Middle frontal gyrus (tissue), 1 donor: ENCODE data around the gene MCTP1.

ENCODE experiments used
- DNase-seq: peaks from one replicate; pipeline ENCODE4 v3.0.0-alpha.2; 2015; ENCODE audit warnings: low spot score; ENCODE audit errors: extremely low spot score

MCTP1 gene

DNA sequence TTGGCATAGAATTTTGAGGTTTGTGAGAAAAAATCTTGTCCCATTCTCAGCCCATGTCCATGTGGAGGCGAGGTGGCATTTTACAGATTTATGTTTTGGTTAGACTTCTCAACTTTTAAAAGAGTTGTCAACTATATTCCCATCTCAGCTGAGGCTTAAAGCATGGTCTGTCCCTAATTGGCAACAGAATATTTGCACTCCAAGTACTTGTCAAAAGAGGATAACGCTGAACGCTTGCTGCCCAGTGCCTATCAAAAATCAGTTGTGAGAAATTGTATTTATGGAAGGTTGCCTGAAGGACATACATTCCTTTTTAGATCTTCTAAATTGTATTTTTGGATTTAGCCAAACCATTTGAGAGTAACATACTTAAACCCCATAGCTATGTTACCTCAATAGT lies 464.4 kb downstream of the MCTP1 start:
- no peak for DNase-seq

DNA sequence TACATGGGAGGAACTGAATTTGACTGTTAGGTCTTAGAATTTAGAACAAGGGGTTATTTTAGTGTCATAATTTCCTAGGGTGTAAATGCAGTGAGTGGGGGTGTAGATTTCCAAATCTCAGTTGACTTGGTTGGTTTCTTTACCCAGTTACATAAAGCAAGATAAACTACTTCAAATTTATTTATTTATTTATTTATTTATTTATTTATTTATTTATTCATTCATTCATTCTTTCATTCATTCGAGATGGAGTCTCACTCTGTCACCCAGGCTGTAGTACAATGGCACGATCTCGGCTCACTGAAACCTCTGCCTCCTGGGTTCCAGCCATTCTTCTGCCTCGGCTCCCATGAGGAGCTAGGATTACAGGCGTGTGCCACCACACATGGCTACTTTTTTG lies 466.0 kb downstream of the MCTP1 start:
- DNase-seq: no peak

DNA sequence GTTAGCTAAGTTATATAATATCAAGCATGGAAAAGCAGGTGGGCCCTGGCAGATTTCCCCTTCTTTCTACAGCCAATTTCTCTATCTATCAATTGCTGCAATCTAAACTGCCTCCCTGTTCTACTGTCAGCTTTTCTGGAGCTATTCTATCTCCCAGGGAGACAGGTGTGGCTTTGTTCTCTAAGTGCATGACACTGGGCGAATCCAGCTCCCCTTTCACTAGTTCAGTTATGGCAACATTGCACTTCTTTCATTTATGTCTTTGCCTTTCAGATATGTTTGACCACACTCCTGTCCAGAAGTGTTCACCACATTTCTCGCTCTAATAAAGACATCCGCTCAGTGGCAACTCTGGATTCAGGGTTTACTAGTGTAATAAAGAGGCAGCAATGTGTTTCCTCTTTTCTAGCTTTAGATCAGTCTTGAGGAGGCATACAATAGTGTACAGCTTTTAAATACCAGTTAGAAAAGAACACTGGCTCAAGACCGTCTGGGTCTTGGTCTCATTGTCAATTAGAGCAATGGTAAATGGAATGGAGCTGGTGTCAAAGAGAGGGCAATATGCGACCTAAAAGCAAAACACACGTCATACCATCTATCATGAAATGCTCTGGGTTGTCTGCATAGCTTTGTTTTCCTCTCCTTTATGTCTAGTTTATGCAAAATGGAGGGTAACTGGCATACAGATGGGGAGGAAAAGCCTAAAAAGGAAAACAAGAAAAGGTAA lies 469.4 kb downstream of the MCTP1 start:
- DNase-seq: no peak

DNA sequence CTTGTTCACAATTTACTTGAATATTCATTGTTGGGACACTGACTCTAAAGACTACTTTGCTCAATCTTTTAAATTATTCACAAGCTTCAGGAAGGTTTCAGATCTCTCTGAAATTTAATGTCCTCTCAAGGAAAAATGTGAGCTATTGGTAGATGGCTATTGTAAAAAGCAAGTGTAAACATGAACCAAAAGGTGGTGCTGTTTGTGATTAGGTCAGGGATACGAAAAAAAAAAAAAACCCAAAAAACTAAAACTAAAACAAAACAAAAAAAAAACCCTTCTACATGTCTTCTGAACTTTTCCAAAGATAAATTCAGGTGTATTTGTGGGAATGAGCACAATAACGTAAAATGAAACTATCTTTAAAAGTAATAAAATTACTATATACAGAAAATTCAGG lies 472.7 kb downstream of the MCTP1 start:
- no peak for DNase-seq

DNA sequence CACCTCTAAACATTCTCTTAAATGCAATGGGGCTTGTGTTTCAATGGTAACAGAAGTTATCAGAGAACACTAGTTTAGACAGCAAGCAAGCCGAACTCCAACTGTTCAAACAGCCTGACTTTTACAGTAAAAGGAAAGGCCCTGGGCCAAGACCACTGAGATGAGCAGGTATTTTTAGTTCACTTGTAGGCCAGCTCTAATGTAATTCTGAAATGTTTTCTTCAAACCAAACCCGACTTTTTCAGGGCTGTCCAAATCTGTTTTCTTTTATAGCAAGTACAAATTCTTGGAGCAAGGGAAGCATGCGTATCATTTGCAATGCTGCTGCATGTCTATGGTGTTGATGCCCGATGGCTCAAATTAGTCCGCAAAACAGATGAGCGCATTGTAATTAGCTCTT lies 473.6 kb downstream of the MCTP1 start:
- DNase-seq: no peak

DNA sequence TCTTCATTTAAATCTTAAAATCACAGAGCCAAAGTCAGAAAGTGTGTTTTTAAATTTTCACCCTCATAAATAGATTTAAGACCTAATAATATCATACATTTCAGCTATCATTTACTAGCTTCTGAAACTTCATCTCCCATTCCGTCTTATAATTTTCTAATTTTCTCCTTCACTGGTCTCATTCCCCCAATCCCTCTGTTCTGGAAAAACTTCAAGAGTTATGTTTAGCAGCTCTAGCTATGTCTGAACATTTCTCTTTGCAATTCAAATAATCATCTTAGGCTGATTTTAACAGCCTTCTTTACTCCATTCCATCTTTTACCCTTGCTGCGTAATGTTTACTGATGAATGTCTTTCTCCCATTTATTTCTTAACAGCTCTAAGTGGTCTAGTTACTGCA lies 474.0 kb downstream of the MCTP1 start:
- DNase-seq: no peak

DNA sequence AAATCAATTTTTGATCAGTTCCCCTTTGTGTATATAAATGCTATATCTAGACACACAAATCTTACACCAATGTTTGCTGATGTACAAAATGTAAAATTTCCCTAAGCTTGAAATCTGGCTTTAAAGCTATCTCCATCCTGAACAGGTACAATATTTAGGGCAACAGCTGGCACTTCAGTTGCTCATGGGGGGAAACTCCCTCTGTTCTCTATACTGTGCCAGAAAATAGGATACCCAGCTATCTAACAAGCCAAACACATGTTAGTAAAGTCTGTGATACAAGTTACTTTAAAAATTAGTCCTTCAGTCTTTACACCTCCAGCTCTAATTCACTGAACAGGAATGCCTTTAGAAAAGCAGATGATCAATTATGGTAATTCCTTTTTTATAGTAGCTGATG lies 474.6 kb downstream of the MCTP1 start:
- no peak for DNase-seq

DNA sequence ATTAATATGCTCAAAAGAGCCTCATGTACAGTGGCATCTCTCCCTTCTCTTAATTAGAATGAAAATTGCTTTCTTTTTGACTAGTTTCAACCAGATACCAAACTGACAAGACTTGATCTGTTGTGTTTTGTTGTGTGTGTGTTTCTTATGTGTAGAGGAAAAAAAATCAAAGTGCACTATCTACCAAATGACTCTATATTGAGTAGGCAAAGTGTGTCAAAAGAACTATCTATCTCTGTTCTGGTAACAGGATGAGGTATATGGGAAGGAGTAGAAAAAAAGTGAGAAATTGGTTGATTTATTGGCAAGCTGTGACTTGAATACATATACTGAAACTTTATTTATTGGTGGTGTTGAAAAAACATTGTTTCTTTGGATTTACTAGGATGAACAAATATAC lies 476.4 kb downstream of the MCTP1 start:
- DNase-seq: no peak

DNA sequence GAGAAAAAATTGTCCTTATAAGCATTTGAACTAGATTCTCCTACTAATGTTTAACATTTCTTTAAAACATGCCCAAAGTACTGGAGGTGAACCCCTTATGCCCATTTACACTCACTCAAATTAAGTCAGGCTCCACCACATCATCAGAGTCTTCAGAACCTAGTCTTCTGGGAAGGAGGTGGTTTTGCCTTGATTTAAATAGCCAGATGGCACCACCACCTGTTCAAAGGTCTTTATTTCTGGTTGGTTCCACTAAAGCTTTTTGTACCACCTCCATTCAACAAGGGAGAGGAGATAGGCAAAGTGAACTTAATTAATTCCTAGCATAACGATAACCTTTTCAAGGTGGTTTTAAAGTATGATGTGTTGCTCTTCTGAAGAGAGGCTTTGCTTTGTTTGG lies 476.9 kb downstream of the MCTP1 start:
- no peak for DNase-seq

DNA sequence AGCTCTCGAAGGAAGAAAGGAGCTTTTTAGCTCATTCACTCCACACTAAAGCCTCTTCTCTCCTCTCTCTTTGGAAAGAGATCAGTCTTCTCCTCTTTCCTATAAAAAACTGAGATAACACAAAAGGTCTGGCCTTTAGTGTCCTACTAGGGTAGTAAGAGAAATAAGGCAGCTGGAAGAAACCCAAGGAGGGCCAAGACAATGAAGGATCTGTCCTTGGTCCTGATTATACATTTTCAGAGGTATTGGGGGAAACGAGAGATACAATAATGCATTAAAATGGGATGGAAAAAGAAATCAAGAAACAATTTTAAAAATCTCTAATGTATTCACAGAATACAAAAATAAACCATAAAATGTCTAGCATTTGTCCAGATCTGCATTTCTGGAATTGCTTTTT lies 482.4 kb downstream of the MCTP1 start:
- no peak for DNase-seq

DNA sequence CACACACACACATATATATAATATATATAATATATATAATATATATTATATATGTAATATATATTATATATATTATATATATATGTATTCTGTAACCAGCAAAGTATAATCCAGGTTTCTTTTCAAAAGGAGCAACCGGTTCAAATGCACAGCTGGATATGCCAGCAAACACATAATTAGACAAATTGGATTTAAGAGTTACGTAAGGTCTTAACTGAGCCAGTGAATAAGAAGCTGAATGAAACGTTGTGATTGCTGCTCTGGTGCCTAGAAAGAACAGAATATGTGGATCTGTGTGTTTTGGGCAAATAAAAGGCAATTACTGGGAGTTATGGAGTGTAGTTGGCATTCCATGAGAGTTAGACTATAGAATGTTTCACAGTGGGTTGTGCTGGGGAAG lies 488.3 kb downstream of the MCTP1 start:
- no peak for DNase-seq

DNA sequence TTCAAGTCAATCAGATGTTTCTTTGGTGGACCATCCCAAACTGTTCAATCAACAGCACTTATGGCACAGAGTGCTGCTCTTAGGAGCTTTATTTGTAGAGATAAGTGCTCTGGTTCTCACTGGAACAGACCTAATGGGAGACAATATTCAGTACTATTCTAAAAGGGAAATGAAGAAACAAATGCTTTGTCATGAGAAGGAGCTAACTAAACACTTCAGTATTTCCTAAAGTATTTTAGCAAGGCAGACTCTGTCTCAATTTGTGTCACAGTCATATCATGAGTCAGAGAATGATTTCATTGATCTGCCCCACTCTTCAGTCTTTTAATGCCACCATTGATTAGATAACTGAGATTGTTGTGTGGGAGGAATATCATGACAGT lies 491.1 kb downstream of the MCTP1 start:
- DNase-seq: no peak

DNA sequence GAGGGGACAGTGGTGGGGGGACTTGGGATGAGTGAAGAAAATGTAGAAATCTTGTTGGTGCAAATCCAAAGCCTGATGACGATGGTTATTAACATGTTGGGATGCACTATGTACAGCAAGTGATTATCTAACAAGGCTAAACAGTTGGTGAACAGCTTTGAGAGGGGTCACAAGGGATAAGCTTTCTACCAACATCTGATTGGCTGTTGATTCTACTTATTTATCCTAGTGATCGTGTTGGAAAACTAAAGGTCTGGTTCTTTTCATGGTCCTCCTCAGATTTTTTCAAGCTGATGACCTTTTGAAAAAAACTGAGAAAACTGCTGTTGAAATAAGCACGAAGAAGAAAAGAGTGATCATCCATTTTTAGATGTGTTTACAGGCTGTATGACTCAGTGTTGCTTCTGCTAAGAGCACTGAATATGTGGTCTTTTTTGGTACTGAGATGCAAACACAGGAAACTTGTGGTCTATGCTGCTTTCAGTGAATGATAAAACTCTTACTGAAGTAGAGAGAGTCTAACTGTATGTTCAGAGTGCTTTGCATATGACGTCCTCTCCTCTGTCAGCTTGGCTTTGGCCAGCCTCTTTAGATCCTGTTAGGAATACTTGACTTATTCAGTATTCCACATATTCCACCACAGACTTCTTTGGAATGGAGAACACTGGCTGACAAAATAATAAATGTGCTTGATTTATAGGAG lies 491.6 kb downstream of the MCTP1 start:
- no peak for DNase-seq

DNA sequence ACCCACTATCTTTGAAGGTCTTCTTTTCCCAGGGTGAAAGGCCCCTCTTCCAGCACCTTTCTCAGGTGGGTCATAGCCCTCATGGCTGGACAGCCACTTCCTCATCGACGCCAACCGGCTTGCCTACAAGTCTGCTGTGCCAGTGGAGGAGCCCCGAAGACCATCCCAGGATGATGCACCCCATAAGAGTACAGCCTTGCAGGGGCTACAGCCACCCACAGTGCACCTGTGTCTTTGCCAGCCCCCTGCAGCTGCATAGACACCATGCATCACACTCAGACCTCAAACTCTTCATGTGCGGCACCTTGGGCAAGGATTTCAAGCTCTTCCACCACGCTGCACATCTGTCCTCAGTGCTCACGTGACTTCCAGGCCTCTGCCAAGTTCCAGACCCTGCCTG lies 493.1 kb downstream of the MCTP1 start:
- no peak for DNase-seq

DNA sequence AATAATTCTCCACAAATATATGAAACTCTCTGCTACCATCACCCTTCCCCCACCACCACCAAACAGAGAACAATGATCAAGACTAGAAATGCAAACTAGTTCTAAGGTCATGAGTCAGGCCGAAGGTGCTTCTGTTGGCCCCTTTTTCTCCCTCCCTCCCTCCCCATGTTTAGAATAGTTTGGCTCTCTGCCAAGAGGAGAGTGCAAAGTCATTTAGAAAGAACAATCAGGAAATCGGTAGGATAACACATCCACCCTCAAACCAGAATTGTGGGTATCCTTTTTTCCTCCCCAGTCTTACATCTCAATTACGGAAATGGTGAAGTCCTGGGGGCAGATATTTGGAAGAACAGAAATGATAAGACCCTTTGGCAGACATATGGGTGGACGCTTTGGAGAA lies 496.4 kb downstream of the MCTP1 start:
- DNase-seq: no peak

DNA sequence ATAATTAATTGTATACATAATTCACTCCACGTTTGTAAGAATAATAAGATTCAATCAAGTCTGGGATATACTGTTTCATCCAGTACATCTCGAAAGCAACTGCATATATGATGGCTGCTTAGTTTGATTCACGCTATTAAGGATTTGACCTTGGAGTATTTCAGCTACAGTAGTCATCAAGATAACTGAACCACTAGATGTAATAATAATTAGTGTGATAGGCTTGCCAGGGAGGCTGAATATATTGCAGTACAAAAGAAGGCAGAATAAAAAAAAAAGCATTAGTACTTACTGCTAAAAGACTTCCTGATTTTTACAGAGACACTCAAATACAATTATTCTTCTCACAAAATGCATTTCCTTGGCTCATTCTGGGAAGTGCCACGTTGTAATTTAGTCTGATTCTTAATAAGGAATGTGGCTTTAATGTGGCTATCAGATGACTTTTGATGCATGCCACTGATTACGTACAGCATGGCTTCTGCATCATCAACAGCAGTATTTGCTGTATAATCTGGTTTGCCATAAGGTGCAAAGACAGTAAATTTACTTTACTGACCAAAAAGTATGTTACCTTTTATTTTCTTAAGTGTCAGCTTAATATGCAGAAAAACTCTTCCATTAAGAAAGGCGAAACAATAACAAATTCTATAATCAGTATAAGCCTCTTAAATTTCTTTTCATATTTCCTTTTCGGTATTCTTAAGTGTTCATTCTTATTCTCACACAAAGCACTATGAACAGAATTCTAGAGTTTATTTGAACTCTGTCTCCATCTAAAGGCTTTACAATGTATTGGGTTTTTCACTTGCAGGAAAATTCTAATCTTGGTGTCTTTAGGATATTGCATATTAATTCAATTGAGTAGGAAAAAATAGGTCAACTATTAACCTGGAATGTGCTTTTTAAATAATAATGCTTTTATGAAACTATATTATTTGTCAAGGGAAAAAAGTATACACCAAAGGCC lies 500.1 kb downstream of the MCTP1 start:
- no peak for DNase-seq

DNA sequence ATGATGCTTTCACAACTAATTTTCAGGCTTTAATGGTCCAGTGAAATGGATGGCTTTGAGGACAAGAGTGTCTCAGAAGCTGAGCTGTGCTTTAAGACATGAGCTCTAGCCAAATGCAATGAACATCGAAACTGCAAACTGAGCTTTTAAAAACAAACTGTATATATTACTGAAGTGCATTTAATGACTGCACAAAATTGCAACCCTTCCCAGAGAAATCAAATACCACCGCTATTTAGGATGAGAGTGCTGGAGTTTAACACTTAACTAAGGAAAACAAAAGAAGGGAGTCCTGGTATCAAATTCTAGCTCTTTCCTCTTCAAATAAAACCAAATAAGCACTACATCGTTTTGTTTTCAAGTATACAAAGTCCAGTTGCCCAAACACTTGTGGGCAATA lies 502.5 kb downstream of the MCTP1 start:
- no peak for DNase-seq

DNA sequence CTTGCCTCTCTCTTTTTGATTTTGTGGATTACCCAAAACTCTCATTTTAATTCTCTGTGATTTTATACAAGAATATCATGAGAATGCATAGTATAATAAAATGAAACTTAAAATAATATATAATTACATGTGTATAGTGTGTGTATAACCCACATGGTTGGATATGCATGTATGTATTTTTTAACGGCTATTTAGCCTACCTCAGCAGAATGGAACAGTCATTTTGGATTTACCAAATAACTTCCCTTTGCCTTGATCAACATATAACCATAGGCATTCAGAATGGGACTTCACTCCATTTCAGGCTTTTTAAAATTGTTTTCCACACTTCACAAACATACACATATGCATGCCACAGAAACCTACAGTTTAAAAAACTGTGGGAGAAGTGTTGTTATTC lies 505.2 kb downstream of the MCTP1 start:
- no peak for DNase-seq

DNA sequence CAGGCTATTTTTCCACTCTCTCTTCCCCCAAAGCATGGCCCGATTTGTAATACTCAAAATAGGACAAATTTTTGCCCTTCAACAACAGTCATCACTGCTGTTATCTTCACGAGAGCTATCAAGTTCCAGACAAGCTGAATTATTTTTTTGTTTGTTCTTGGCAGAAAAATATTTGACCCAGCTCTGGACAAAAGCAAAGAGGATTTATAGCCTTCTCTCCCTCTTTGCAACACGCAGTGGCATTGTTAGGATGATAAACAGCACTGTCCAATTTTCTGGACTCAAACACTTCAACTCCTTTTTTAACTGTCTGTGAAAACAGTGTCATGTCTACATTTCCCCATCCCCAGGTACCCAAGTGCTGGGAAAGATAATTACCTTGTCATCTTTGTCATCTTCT lies 506.2 kb downstream of the MCTP1 start:
- no peak for DNase-seq

DNA sequence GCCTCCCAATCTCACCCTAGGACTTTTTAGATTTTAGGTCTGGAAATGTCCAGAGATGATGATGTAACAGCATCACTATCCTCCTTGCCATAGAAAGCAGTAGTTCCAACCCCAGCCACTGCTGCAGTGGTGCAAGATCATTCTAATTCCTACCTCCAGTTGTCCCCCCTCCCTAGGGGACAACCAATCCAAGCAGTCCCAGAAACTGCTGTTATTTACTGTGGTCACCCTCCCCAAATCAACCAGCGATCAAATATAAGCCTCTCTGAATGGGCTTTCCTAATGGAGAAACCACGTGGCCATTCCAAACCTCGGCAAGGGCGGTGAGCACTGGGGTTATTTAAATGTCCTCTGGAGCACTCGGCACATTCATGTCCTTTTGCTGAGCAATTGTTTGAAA lies 506.6 kb downstream of the MCTP1 start:
- no peak for DNase-seq

DNA sequence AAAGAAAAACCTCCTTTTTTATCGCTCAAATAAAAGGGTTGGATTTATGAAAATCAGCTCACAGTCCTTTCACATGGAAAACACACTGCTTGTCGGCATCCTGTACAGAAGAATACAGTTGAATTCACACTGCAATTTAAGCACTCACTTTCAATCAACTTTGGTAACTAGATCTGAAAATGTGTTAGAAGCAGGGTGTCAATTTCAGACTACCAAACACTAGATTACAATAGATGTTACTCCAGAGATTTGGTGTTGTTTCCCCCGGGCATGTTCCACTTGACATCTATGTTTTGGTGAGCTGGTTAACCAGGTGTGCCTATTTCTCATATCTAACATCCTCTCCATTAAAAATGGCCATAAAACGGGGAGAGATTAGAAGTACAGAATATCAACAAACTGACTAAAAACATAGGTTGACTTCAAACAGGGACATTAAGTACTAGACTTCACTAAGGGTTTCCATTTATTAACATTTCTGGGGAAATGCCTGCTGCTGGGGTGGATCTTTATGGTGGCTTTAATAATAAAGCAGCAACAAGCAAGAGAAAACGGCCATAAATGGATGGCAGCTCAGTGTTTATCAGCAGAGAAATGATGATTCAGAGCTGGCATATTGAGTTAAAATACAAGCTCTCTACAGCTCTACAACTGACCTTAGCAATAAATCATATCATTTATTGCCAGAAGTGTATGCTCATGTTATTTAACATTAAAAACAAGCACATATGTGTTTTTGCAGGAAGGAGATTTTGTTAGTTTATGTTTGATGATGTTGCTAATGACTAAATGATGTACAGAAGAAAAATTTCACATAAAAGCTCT lies 507.6 kb downstream of the MCTP1 start:
- no peak for DNase-seq
